GM12873 (cell line): ENCODE results near the gene PDE6H.

Experiments
- TF ChIP-seq, protein P1 (sequence below): IDR thresholded peaks from 2 replicates; pipeline ENCODE4 v1.5.1; 2012; ENCODE audit warnings: low read depth, mild to moderate bottlenecking, moderate library complexity, low read length, control low read depth; ENCODE audit not compliant: insufficient read depth; ENCODE audit errors: missing control alignments

PDE6H gene

DNA sequence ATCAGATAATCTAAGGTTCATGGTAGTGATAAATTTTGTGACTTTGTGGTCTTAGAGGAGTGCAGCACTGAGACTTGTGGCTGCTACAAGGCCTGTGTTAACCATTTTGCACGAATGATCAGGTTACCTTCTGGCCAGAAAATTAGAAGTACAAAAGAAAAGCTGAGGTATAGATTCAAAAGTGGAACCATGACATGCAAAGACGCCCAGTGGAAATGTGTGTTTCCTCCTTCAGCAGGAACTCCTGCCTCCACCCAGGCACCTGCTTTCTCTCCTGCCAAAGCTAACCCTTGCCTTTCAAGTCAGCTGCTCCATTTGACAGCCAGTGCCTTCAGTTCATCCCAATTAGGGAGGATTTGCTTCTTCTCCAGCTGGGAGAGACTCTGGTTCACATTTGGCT lies 10.1 kb downstream of the PDE6H start:
- TF ChIP-seq, protein P1, sequence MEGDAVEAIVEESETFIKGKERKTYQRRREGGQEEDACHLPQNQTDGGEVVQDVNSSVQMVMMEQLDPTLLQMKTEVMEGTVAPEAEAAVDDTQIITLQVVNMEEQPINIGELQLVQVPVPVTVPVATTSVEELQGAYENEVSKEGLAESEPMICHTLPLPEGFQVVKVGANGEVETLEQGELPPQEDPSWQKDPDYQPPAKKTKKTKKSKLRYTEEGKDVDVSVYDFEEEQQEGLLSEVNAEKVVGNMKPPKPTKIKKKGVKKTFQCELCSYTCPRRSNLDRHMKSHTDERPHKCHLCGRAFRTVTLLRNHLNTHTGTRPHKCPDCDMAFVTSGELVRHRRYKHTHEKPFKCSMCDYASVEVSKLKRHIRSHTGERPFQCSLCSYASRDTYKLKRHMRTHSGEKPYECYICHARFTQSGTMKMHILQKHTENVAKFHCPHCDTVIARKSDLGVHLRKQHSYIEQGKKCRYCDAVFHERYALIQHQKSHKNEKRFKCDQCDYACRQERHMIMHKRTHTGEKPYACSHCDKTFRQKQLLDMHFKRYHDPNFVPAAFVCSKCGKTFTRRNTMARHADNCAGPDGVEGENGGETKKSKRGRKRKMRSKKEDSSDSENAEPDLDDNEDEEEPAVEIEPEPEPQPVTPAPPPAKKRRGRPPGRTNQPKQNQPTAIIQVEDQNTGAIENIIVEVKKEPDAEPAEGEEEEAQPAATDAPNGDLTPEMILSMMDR = no peak

DNA sequence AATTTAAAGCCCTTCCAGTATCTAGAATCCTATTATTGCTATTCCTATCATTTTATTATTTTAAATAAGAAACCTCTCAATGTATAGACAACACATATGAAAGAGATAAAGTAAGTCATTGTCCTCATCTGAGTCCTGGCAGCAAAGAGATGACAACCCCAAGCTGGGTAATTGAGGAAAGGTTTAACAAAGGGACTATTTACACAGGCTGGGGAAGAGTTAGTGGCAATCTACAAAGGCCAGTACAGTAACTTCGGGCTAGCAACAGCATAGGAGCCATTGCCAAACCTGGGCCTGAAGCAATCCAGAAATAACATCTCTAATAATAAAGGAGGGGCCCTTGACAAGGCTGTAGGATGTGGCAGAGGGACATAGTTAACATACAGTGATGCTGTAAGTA lies 11.2 kb downstream of the PDE6H start:
- TF ChIP-seq, protein P1 = no peak

DNA sequence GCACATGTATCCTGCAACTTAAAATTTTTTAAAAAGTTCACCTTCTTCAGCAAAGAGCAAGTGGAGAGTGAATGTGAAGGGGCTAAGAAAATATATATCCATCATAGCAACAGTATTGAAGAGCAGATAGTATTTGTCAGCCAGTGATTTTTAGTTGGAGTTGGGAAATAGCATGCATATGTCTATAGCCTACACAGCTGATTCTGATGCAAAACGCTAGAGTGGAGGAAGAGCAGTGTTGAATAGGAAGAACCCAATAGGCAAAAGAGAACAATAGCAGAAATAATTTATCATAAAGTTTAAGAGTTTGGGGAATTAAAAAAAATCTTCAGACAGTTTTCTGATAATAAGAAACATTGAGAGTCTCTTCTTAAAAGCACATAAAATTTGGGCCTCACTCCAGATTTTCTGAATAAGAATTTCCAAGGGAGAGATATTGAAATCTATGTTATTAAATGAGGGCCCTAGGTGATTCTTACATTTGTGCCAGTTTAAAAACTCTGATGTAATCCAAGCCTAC lies 12.0 kb downstream of the PDE6H start:
- TF ChIP-seq, protein P1 = no peak

DNA sequence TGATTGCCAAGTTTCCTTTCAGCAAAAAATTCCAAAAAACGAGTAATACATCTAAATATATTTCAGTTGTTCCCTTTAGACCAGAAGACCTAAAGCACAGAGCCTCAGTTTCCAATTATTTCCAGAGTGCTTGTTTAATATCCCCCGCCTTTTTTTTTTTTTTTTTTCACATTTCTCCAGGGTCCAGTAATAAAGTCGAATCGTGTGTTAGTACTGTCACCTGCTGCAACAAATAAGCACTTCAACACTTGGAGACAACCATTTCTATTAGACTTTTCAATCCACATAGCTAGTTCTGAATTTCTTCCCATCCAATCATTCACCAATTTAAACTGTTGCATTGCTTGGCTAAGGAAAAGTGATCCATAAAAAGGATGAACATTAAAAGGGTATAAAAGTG lies 13.6 kb downstream of the PDE6H start:
- TF ChIP-seq, protein P1 = no peak

DNA sequence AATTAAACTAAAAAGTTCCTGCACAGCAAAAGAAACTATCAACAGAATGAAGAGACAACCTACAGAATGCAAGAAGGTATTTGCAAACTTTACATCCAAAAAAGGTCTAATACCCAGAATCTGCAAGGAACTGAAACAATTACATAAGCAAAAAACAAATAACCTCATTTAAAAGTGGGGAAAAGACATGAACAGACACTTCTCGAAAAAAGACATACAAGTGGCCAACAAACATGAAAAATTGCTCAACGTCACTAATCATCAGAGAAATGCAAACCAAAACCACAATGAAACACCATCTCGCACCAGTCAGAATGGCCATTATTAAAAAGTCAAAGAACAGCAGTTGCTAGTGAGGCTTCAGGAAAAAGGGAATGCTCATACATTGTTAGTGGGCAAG lies 15.2 kb downstream of the PDE6H start:
- TF ChIP-seq, protein P1 = no peak

DNA sequence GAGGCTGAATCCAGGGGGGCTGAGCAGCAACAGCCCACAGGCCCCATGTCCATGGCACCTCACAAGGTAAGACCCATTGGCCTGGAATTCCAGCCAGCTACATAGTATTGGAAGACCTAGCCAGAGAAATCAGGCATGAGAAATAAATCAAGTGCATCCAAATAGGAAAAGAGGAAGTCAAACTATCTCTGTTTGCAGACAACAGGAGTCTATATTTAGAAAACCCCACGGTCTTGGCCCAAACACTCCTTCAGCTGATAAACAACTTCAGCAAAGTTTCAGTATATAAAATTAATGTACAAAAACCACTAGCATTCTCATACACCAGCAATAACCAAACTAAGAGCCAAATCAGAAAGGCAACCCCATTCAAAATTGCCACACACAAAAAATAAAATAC lies 16.9 kb downstream of the PDE6H start:
- TF ChIP-seq, protein P1 = no peak

DNA sequence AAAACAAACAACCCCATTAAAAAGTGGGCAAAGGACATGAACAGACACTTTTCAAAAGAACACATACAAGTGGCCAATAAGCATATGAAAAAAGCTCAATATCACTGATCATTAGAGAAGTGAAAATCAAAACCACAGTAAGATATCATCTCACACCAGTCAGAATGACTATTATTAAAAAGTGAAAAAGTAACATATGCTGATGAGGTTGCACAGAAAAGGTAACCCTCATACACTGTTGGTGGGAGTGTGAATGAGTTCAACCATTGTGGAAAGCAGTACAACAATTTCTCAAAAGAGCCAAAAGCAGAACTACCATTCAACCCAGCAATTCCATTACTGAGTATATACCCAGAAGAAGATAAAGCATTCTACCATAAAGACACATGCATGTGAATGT lies 18.2 kb downstream of the PDE6H start:
- TF ChIP-seq, protein P1 = no peak
